Measurements from ENCODE around the gene ACACA.

ACACA gene

DNA sequence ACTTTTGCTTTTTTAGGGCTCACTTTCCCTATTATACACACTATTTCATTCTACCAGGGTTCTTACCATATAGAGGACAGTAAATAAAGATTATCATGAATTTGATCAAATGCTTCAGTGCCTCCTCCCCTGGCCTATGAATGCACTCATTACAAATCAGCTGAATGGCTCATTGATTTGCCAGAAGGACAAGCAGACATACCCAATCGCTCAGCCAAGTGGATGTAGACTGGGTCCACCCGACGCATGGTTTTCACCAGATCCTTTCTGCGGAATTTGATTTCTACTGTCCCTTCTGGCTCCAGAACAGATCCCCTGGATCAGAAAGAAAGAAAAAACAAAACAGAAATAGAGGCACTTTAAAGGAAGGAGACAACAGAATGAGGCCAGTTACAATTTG lies 295.3 kb downstream of the ACACA start:
- DNase-seq (ENCODE audit: extremely low read depth, insufficient read length), result no peak
- H3K27me3 ChIP-seq (replicated peaks; ENCODE audit: control insufficient read depth, insufficient read depth, low read length), result no peaks in the 10 kb centered on the region
- H3K4me3 ChIP-seq (replicated peaks; ENCODE audit: low read depth, low read length), result no peak overlapping the region
- peaks cover 4% of the 10 kb centered on the region for H3K36me3 ChIP-seq (ENCODE audit: control insufficient read depth, insufficient read depth, low read length)
- TF ChIP-seq, protein P1, sequence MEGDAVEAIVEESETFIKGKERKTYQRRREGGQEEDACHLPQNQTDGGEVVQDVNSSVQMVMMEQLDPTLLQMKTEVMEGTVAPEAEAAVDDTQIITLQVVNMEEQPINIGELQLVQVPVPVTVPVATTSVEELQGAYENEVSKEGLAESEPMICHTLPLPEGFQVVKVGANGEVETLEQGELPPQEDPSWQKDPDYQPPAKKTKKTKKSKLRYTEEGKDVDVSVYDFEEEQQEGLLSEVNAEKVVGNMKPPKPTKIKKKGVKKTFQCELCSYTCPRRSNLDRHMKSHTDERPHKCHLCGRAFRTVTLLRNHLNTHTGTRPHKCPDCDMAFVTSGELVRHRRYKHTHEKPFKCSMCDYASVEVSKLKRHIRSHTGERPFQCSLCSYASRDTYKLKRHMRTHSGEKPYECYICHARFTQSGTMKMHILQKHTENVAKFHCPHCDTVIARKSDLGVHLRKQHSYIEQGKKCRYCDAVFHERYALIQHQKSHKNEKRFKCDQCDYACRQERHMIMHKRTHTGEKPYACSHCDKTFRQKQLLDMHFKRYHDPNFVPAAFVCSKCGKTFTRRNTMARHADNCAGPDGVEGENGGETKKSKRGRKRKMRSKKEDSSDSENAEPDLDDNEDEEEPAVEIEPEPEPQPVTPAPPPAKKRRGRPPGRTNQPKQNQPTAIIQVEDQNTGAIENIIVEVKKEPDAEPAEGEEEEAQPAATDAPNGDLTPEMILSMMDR (IDR thresholded peaks at IDR 0.05; ENCODE audit: insufficient read depth, low read length, poor library complexity, severe bottlenecking), result no peak

DNA sequence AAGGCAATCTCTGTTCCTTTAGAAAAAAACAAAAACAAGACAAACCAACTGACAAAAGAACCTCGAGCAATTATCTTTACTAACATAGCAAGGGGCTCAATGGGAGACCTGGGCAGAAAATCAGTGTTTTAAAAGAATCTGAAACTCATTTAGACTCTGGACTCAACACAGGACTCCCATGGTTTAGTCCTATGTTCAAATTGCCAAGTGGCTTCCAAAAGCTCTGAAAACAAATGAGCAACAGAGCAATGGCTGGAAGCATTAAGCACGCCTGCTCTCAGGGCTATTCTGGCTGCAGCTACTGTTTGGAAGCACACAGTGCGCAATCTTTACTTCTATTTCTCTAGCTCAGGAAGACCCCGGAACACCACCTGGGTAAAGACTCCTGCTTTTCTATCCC lies 295.9 kb downstream of the ACACA start:
- no peaks in the 10 kb centered on the region for H3K27me3 ChIP-seq (replicated peaks; ENCODE audit: control insufficient read depth, insufficient read depth, low read length)
- DNase-seq (ENCODE audit: extremely low read depth, insufficient read length), result no peak
- peaks cover 4% of the 10 kb centered on the region for H3K36me3 ChIP-seq (ENCODE audit: control insufficient read depth, insufficient read depth, low read length)
- H3K4me3 ChIP-seq (replicated peaks; ENCODE audit: low read depth, low read length), result no peak overlapping the region
- TF ChIP-seq, protein P1 (IDR thresholded peaks at IDR 0.05; ENCODE audit: insufficient read depth, low read length, poor library complexity, severe bottlenecking), result no peak

DNA sequence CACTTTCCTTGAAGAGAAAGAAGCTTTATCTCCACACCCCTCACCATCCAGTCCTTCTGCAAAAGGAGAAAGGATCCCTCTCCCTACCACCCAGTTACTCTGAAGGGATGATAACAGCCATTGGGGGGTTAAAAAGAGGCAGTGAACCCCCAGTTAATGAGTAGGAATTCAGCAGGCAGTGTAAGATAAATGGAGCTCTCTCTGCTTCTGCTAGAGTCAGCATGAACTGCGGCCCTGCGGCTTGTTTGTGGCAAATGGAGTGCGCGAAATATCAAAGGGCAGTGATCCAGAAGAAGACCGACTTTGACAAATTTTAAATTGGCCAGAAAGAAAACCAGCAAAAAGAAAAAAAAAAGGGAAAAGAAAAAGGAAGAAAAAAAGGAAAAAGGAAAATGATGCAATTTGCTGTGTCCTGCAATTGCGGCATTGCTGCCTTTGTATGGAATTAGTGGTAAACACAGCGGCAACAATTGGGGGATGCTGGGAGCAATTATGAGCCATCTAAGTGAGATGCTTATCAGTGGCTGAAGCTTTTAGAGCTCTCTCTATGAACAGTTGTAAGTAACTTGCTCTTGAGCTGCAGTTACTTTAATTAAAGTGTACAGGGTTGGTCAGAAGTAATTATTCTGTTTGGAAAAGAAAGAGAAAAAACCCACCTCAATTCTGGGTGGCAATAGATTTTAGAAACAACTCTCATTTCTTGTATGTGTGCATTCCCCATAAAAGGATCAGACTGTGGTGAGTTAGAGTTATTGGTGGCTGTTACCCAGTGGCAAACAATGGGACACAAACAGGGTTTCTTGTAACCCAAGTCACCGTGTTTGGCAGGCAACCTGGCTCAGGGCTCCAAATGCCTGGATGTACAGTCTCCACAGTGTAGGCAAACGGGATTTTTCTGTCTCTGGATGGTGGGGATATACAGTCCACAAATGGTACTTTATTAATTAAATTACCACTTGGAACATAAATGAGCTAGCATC lies 296.6 kb downstream of the ACACA start:
- DNase-seq (ENCODE audit: extremely low read depth, insufficient read length), result no peak

DNA sequence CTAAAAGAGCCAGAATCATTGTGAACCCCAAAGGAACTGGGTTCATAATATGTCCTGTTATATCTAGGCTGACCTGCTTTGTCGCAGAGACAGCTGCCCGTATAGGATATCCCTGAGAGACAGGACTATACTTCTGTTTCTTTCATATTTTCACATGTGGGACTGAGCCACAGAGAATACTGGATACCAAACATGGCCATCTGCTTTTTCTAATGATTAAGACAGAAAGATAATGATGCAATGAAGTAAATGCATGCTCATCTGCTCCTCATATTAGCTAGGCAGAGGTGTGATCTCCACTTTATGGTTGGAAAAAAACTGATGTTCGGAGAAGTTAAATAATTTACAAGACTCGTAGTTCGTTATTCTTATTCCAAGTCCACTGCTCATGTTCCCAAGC lies 297.5 kb downstream of the ACACA start:
- H3K27me3 ChIP-seq (replicated peaks; ENCODE audit: control insufficient read depth, insufficient read depth, low read length), result no peaks in the 10 kb centered on the region
- peaks cover 4% of the 10 kb centered on the region for H3K36me3 ChIP-seq (ENCODE audit: control insufficient read depth, insufficient read depth, low read length)
- no peak overlapping the region for H3K4me3 ChIP-seq (replicated peaks; ENCODE audit: low read depth, low read length)
- TF ChIP-seq, protein P1 (IDR thresholded peaks at IDR 0.05; ENCODE audit: insufficient read depth, low read length, poor library complexity, severe bottlenecking), result no peak
- DNase-seq (ENCODE audit: extremely low read depth, insufficient read length), result no peak

More for the DNA sequence above, 296.6 kb downstream of the ACACA start:
- TF ChIP-seq, protein P1 (IDR thresholded peaks at IDR 0.05; ENCODE audit: insufficient read depth, low read length, poor library complexity, severe bottlenecking), result no peak
- Histone ChIP-seq H3K27me3 (replicated peaks; ENCODE audit: control insufficient read depth, insufficient read depth, low read length) (no peaks in the 10 kb centered on the region), H3K36me3 (ENCODE audit: control insufficient read depth, insufficient read depth, low read length) (peaks cover 4% of the 10 kb centered on the region), H3K4me3 (replicated peaks; ENCODE audit: low read depth, low read length) (no peak overlapping the region)

DNA sequence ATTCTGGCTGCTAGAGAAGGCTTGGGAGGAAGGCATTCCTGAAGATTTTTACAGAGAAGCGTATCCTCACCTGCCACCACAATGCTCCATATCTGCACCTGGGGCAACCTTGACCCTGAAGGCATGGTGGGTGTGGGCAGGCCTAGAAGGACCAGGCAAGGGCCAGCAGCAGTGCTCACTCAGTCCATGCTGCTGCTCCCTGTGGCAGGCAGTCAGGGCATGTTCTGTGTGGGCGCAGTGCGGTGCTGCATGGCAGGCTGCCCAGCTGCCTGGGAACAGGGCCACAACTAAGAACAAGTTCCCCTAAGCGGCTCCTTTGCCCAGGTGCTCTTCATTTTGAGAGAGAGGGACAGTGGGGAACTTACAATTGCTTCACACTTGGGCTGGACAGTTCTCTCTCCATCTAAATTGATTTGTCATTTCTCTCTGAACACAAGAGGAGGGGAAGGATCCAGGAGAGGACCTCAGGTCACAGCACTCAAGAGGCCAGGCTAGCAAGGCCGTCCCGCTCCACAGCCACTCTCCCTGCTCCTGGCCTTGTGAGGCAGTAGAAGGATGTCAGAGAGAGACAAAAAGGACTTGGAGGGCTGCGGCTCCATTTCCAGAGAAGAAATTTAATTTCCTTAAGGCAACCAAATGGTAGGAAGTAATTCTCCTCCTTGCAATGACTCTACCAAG lies 299.1 kb downstream of the ACACA start:
- TF ChIP-seq, protein P1 (IDR thresholded peaks at IDR 0.05; ENCODE audit: insufficient read depth, low read length, poor library complexity, severe bottlenecking), result no peak
- peaks cover 8% of the 10 kb centered on the region for H3K36me3 ChIP-seq (ENCODE audit: control insufficient read depth, insufficient read depth, low read length)
- H3K27me3 ChIP-seq (replicated peaks; ENCODE audit: control insufficient read depth, insufficient read depth, low read length), result no peaks in the 10 kb centered on the region
- no peak for DNase-seq (ENCODE audit: extremely low read depth, insufficient read length)
- H3K4me3 ChIP-seq (replicated peaks; ENCODE audit: low read depth, low read length), result no peak overlapping the region

Measured in GM06990 (cell line).